GM12878 (cell line): ENCODE results near the gene WSCD2. TPM values are rescaled to one million over a fixed set of nuclear protein-coding genes. Genes with fewer than 3 reads are reported as not detected.

Experiments
- ATAC-seq: fragments of 200-7000 bp; cut with Tn5 transposase; 3 replicates; pipeline ENCODE4 v1.9.1; 2020; ENCODE audit warnings: mild to moderate bottlenecking, moderate library complexity
- BruUV-seq: library from RNA; stranded (reverse); fragments of 400-500 nt; replicated peaks from 2 replicates; lab custom pipeline; 2021; lab: Mats Ljungman, UMichigan
- CTCF ChIA-PET: fragments of 300-600 bp; sonication (Branson Sonifier 250); formaldehyde crosslinking; extraction: SDS; loops from one replicate; lab custom pipeline; 2021; ENCODE audit warnings: inconsistent platforms; lab: Yijun Ruan, JAX
- POLR2A ChIA-PET: fragments of 350-600 bp; formaldehyde crosslinking; extraction: SDS; loops from one replicate; lab custom pipeline; 2021; ENCODE audit warnings: inconsistent platforms; lab: Charles Lee
- RAD21 ChIA-PET: fragments of 300-600 bp; sonication (Branson Sonifier 250); formaldehyde crosslinking; loops from one replicate; lab custom pipeline; 2023; ENCODE audit warnings: antibody characterized with exemption; ENCODE audit not compliant: unreplicated experiment; lab: Charles Lee
- SMC1A ChIA-PET: fragments of 300-600 bp; sonication (Branson Sonifier 250); formaldehyde crosslinking; loops from one replicate; lab custom pipeline; 2023; ENCODE audit not compliant: unreplicated experiment, uncharacterized antibody; lab: Charles Lee
- DNase-seq: peaks from one replicate; pipeline ENCODE4 v3.0.0-alpha.2; 2011; ENCODE audit warnings: low read depth, low spot score
- FAIRE-seq: peaks from 3 replicates; lab custom pipeline; 2011; peaks lifted over from hg19 to GRCh38; lab: Jason Lieb, UNC
- H2AFZ ChIP-seq: 2 replicates; pipeline ENCODE4 v1.6.0; 2011; ENCODE audit warnings: low read depth, low read length, control low read depth; ENCODE audit not compliant: control insufficient read depth
- H3K27ac ChIP-seq: 2 replicates; pipeline ENCODE4 v1.5.1; 2011; ENCODE audit warnings: control low read depth; ENCODE audit not compliant: control insufficient read depth, insufficient read depth
- H3K27me3 ChIP-seq, 2 experiments: replicated peaks in 1 of 2; 2 replicates each; pipeline versions ENCODE4 v1.6.0 to v1.6.1; 2011; ENCODE audit warnings: low read length in 1 of 2; ENCODE audit not compliant: control insufficient read depth in 2 of 2, insufficient read depth in 2 of 2
- H3K36me3 ChIP-seq, 2 experiments: 2 replicates each; pipeline ENCODE4 v1.5.1; 2011; ENCODE audit warnings: low read length in 1 of 2; ENCODE audit not compliant: control insufficient read depth in 2 of 2, insufficient read depth in 2 of 2
- H3K4me1 ChIP-seq: 2 replicates; pipeline ENCODE4 v1.6.1; 2011; ENCODE audit warnings: mild to moderate bottlenecking, low read length, moderate library complexity, mixed read lengths; ENCODE audit not compliant: control insufficient read depth, insufficient read depth
- H3K4me2 ChIP-seq: 2 replicates; pipeline ENCODE4 v1.6.0; 2011; ENCODE audit warnings: control low read depth; ENCODE audit not compliant: control insufficient read depth, insufficient read depth
- H3K4me3 ChIP-seq: fragments of 200-600 bp; sonication (generic); 2 replicates; pipeline ENCODE4 v1.5.1; 2016
- H3K79me2 ChIP-seq: 2 replicates; pipeline ENCODE4 v1.6.0; 2011; ENCODE audit warnings: low read length; ENCODE audit not compliant: control insufficient read depth, insufficient read depth
- H3K9ac ChIP-seq: 2 replicates; pipeline ENCODE4 v1.8.0; 2011; ENCODE audit warnings: low read length, control low read depth, mixed read lengths; ENCODE audit not compliant: control insufficient read depth, insufficient read depth
- H3K9me3 ChIP-seq: replicated peaks from 3 replicates; pipeline ENCODE4 v1.5.1; 2011; ENCODE audit warnings: mild to moderate bottlenecking, low read length; ENCODE audit not compliant: control insufficient read depth, insufficient read depth
- H4K20me1 ChIP-seq: 2 replicates; pipeline ENCODE4 v1.6.0; 2011; ENCODE audit not compliant: control insufficient read depth, insufficient read depth
- CBFB ChIP-seq: IDR thresholded peaks from 2 replicates; pipeline ENCODE4 v1.6.1; 2016; ENCODE audit warnings: antibody characterized with exemption, low read depth
- EGR1 ChIP-seq, 2 experiments: IDR thresholded peaks; 1 replicate in 1 of 2; 2 replicates in 1 of 2; pipeline ENCODE4 v1.6.1; 2011 to 2012; ENCODE audit warnings: low read depth in 2 of 2, low read length in 2 of 2, borderline replicate concordance in 1 of 2, mild to moderate bottlenecking in 1 of 2, moderate library complexity in 1 of 2
- IRF4 ChIP-seq: IDR thresholded peaks from 2 replicates; pipeline ENCODE4 v1.6.1; 2011; ENCODE audit warnings: low read depth, low read length
- KAT2A ChIP-seq: conservative IDR thresholded peaks from 2 replicates; pipeline ENCODE4 v1.6.1; 2011; ENCODE audit warnings: low read depth, low read length; ENCODE audit not compliant: control insufficient read depth
- MYC ChIP-seq: IDR thresholded peaks from 2 replicates; pipeline ENCODE4 v1.6.1; 2011; ENCODE audit warnings: mild to moderate bottlenecking, low read length, moderate library complexity, inconsistent platforms; ENCODE audit not compliant: insufficient read depth, insufficient replicate concordance, insufficient read length, severe bottlenecking
- NFYB ChIP-seq: IDR thresholded peaks from 2 replicates; pipeline ENCODE4 v1.6.1; 2011; ENCODE audit warnings: low read depth, mild to moderate bottlenecking, low read length, improper control_type of control experiment, moderate library complexity; ENCODE audit not compliant: insufficient read depth
- RFX5 ChIP-seq: IDR thresholded peaks from 2 replicates; pipeline ENCODE4 v1.6.1; 2011; ENCODE audit warnings: low read depth, low read length, improper control_type of control experiment
- SMC3 ChIP-seq: IDR thresholded peaks from 2 replicates; pipeline ENCODE4 v1.6.1; 2011; ENCODE audit warnings: low read length, improper control_type of control experiment, borderline replicate concordance
- SRF ChIP-seq, 2 experiments: IDR thresholded peaks; 2 replicates each; pipeline ENCODE4 v1.6.1; 2011; ENCODE audit warnings: low read depth in 2 of 2, low read length in 2 of 2, mild to moderate bottlenecking in 1 of 2, moderate library complexity in 1 of 2
- TARDBP ChIP-seq: IDR thresholded peaks from 2 replicates; pipeline ENCODE4 v1.6.1; 2016; ENCODE audit warnings: borderline replicate concordance
- TCF3 ChIP-seq: IDR thresholded peaks from 2 replicates; pipeline ENCODE4 v1.6.1; 2012; ENCODE audit warnings: low read depth, mild to moderate bottlenecking, low read length, borderline replicate concordance; ENCODE audit not compliant: insufficient read depth
- ZSCAN29 ChIP-seq: fragments of 450-650 bp; IDR thresholded peaks from 2 replicates; pipeline ENCODE4 v1.6.1; 2017; ENCODE audit warnings: mild to moderate bottlenecking, moderate library complexity
- WGBS: methylation state at CpG from one replicate; pipeline ENCODE4 v1.1.6; 2016; ENCODE audit warnings: low lambda C conversion rate; ENCODE audit not compliant: insufficient replicate concordance, insufficient coverage; ENCODE audit errors: missing lambda C conversion rate; 5-methylcytosine and 5-hydroxymethylcytosine counted together
- in situ Hi-C: fragments of 300-500 bp; cut with MboI; formaldehyde crosslinking; loops from 9 replicates; pipeline ENCODE4 v1.14.3; 2018; ENCODE audit warnings: mixed read lengths
- intact Hi-C: fragments of 100-400 bp; cut with micrococcal nuclease; formaldehyde crosslinking; loops from one replicate; pipeline ENCODE4 v1.14.2; 2022; ENCODE audit not compliant: unreplicated experiment
- polyA plus RNA-seq, 11 experiments: library from polyadenylated mRNA; depleted of rRNA in 4 of 11; unstranded in 6 of 11; stranded (reverse) in 5 of 11; fragments of >200 nt; fragmentation: Nextera tagmentation in 4 of 11; fragmentation: Illumina TruSeq in 1 of 11; extraction: Ambion mirVana in 4 of 11; extraction: Trizol in 1 of 11; gene quantifications; 1 replicate in 1 of 11; 2 replicates in 10 of 11; pipeline versions ENCODE4 v1.2.1 to v1.2.3, GENCODE V29; 2011 to 2016; ENCODE audit warnings: inconsistent platforms in 2 of 11, missing spikeins in 2 of 11, low read depth in 1 of 11
- total RNA-seq, 4 experiments: library from RNA; depleted of rRNA in 3 of 4; stranded (reverse); fragments of >200 nt in 3 of 4; fragmentation: Illumina TruSeq in 1 of 4; extraction: Trizol in 1 of 4; gene quantifications; 2 replicates each; pipeline versions ENCODE4 v1.2.1 to v1.2.3, GENCODE V29; 2013 to 2021
- TF ChIP-seq, protein P1 (sequence below): fragments of 450-650 bp; IDR thresholded peaks from 2 replicates; pipeline ENCODE4 v1.6.1; 2016; ENCODE audit warnings: mild to moderate bottlenecking
- TF ChIP-seq, protein P2 (sequence below): fragments of 450-650 bp; IDR thresholded peaks from 2 replicates; pipeline ENCODE4 v1.6.1; 2017; ENCODE audit warnings: low read depth, mild to moderate bottlenecking, moderate library complexity
- TF ChIP-seq, protein P3 (sequence below): fragments of 150-350 bp; IDR thresholded peaks from 2 replicates; pipeline ENCODE4 v1.6.1; 2016; ENCODE audit warnings: low read depth, low read length

WSCD2 gene
- total and polyA plus RNA-seq, 10 of the 15 experiments (the other 5 are each of a cell fraction or from before 2014, with no cell fraction given): 0.41 TPM; not detected in 9

DNA sequence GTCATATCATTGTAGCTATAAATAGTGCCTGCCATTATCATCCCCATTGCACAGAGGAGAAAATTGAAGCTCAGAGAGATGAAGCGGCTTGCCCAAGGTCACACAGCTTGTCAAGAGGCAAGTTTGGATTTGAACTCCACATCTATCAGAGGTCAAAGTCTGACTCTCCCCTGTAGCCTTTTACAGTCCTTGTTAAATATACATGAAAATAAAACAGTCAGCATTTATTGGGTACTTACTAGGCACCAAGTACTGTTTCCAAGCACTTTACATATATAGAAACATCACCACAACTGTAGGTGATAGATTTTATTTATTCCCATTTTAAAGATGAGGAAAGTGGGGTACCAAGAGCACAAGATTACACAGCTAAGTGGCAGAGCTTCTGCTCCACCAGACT is 67.2 kb downstream of the WSCD2 start (continued):
- TF ChIP-seq KAT2A: no peak
- TF ChIP-seq CBFB: no peak
- no peak for TF ChIP-seq TARDBP
- TF ChIP-seq, protein P1, sequence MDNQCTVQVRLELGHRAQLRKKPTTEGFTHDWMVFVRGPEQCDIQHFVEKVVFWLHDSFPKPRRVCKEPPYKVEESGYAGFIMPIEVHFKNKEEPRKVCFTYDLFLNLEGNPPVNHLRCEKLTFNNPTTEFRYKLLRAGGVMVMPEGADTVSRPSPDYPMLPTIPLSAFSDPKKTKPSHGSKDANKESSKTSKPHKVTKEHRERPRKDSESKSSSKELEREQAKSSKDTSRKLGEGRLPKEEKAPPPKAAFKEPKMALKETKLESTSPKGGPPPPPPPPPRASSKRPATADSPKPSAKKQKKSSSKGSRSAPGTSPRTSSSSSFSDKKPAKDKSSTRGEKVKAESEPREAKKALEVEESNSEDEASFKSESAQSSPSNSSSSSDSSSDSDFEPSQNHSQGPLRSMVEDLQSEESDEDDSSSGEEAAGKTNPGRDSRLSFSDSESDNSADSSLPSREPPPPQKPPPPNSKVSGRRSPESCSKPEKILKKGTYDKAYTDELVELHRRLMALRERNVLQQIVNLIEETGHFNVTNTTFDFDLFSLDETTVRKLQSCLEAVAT: no peak
- TF ChIP-seq RFX5: no peak
- no peak for TF ChIP-seq NFYB
- no peak for TF ChIP-seq SMC3
- TF ChIP-seq, all 136 proteins: peak for 0

DNA sequence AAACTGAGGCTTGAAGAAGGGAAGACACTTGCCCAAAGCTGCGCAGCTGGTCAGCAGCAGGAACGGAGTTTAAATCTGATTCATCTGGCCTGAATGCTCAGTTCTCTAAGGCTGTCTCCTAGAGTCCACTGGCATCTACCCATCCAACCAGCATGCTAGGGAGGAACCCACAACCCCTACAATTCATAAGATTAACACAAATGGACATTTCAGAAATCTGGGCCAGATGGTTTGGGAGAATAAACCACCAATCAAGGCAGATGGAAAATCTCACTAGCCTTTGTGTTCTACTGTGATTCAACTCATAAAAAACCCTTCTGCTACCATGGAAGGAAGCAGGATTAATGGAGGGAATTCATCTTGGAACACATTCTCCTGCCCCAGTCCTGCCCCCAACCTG is 67.8 kb downstream of the WSCD2 start:
- Histone ChIP-seq H3K27me3 (peaks cover 0 to 2% of the 10 kb centered on the region in 2 experiments; a peak in 2 of 4 replicates), H3K9me3 (no peaks in the 10 kb centered on the region), H2AFZ (no peak overlapping the region), H3K4me1 (no peaks in the 10 kb centered on the region), H3K4me2 (no peak overlapping the region), H3K36me3 (no peaks in the 10 kb centered on the region), H3K4me3 (no peak overlapping the region), H3K27ac (no peak overlapping the region), H3K9ac (no peak overlapping the region), H4K20me1 (0 out of 2 replicates have a peak, but pooled peaks cover 3% of the 10 kb centered on the region), H3K79me2 (no peaks in the 10 kb centered on the region)
- intact Hi-C loops (loop anchor here (10.0 kb wide), 1 partner anchor 522 kb away; no protein-coding TSS in a partner anchor), in situ Hi-C loops (no loop called here)
- ATAC-seq (no peak), FAIRE-seq (no peak), DNase-seq (no peak)
- CTCF ChIA-PET: interaction anchor here (1.5 to 3.1 kb wide), 3 partner anchors 16 to 260 kb away, joined by 7 to 18 read pairs (median 9); no protein-coding TSS in a partner anchor
- SMC1A ChIA-PET: interaction anchor here (0.8 to 1.3 kb wide), 2 partner anchors 17 to 207 kb away, joined by 3 read pairs; no protein-coding TSS in a partner anchor
- RAD21 ChIA-PET: no interaction called here
- WGBS: 40% methylated on average over 2 of the region's 2 CpGs
- BruUV-seq: no TSS peak
- POLR2A ChIA-PET: no interaction called here
- TF ChIP-seq, protein P1: no peak
- TF ChIP-seq, protein P2, sequence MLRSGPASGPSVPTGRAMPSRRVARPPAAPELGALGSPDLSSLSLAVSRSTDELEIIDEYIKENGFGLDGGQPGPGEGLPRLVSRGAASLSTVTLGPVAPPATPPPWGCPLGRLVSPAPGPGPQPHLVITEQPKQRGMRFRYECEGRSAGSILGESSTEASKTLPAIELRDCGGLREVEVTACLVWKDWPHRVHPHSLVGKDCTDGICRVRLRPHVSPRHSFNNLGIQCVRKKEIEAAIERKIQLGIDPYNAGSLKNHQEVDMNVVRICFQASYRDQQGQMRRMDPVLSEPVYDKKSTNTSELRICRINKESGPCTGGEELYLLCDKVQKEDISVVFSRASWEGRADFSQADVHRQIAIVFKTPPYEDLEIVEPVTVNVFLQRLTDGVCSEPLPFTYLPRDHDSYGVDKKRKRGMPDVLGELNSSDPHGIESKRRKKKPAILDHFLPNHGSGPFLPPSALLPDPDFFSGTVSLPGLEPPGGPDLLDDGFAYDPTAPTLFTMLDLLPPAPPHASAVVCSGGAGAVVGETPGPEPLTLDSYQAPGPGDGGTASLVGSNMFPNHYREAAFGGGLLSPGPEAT: no peak
- TF ChIP-seq TCF3 (no peak), SRF (IDR thresholded peaks at IDR 0.05; ENCODE audit: low read depth in 2 of 2, low read length in 2 of 2) (no peak), EGR1 (IDR thresholded peaks at IDR 0.05; ENCODE audit: borderline replicate concordance in 1 of 2, low read depth in 2 of 2, low read length in 2 of 2) (no peak), ZSCAN29 (no peak), MYC (no peak), IRF4 (no peak)
- TF ChIP-seq, protein P3, sequence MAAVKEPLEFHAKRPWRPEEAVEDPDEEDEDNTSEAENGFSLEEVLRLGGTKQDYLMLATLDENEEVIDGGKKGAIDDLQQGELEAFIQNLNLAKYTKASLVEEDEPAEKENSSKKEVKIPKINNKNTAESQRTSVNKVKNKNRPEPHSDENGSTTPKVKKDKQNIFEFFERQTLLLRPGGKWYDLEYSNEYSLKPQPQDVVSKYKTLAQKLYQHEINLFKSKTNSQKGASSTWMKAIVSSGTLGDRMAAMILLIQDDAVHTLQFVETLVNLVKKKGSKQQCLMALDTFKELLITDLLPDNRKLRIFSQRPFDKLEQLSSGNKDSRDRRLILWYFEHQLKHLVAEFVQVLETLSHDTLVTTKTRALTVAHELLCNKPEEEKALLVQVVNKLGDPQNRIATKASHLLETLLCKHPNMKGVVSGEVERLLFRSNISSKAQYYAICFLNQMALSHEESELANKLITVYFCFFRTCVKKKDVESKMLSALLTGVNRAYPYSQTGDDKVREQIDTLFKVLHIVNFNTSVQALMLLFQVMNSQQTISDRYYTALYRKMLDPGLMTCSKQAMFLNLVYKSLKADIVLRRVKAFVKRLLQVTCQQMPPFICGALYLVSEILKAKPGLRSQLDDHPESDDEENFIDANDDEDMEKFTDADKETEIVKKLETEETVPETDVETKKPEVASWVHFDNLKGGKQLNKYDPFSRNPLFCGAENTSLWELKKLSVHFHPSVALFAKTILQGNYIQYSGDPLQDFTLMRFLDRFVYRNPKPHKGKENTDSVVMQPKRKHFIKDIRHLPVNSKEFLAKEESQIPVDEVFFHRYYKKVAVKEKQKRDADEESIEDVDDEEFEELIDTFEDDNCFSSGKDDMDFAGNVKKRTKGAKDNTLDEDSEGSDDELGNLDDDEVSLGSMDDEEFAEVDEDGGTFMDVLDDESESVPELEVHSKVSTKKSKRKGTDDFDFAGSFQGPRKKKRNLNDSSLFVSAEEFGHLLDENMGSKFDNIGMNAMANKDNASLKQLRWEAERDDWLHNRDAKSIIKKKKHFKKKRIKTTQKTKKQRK: no peak
